ACC112 (cell line): Measurements from ENCODE around the gene COL4A3.

Source experiments
- H2AFZ ChIP-seq: fragments of 200-600 bp; sonication (generic); one replicate; pipeline ENCODE4 v1.6.0; 2017; ENCODE audit warnings: antibody characterized with exemption, low read length; ENCODE audit not compliant: unreplicated experiment
- H3K27ac ChIP-seq: fragments of 200-600 bp; sonication (generic); 2 replicates; pipeline ENCODE4 v1.5.1; 2014; ENCODE audit warnings: low read depth, mild to moderate bottlenecking, antibody characterized with exemption, low read length, moderate library complexity
- H3K27me3 ChIP-seq: fragments of 200-600 bp; sonication (generic); 2 replicates; pipeline ENCODE4 v1.6.1; 2014; ENCODE audit warnings: mild to moderate bottlenecking, antibody characterized with exemption, low read length, moderate library complexity, mixed read lengths; ENCODE audit not compliant: insufficient read depth
- H3K36me3 ChIP-seq: fragments of 200-600 bp; sonication (generic); 2 replicates; pipeline ENCODE4 v1.6.1; 2016; ENCODE audit warnings: mild to moderate bottlenecking, antibody characterized with exemption, low read length, moderate library complexity, mixed read lengths; ENCODE audit not compliant: insufficient read depth
- H3K4me1 ChIP-seq: fragments of 200-600 bp; sonication (generic); one replicate; pipeline ENCODE4 v1.6.1; 2016; ENCODE audit warnings: low read length, mixed read lengths; ENCODE audit not compliant: insufficient read depth, unreplicated experiment, control insufficient read depth
- H3K4me3 ChIP-seq: fragments of 200-600 bp; sonication (generic); 2 replicates; pipeline ENCODE4 v1.5.1; 2014; ENCODE audit warnings: mild to moderate bottlenecking, low read depth, low read length
- H3K79me2 ChIP-seq: fragments of 200-600 bp; sonication (generic); one replicate; pipeline ENCODE4 v1.6.0; 2016; ENCODE audit warnings: low read length; ENCODE audit not compliant: control insufficient read depth, unreplicated experiment, insufficient read depth

Gene COL4A3

GRCh38 chr2:227287771-227288170 lies 123.3 kb downstream of the COL4A3 start:
- Histone ChIP-seq H3K27ac (no peak overlapping the region), H2AFZ (no peak overlapping the region), H3K36me3 (no peaks in the 10 kb centered on the region), H3K4me3 (no peak overlapping the region), H3K79me2 (no peaks in the 10 kb centered on the region), H3K27me3 (no peaks in the 10 kb centered on the region), H3K4me1 (no peaks in the 10 kb centered on the region)

GRCh38 chr2:227292314-227292713 lies 127.9 kb downstream of the COL4A3 start:
- H3K36me3 ChIP-seq: no peaks in the 10 kb centered on the region
- H3K27ac ChIP-seq: no peak overlapping the region
- H2AFZ ChIP-seq: no peak overlapping the region
- H3K4me3 ChIP-seq: no peak overlapping the region
- no peaks in the 10 kb centered on the region for H3K27me3 ChIP-seq
- no peaks in the 10 kb centered on the region for H3K4me1 ChIP-seq
- no peaks in the 10 kb centered on the region for H3K79me2 ChIP-seq

GRCh38 chr2:227293531-227293930 lies 129.1 kb downstream of the COL4A3 start:
- Histone ChIP-seq H3K27me3 (no peaks in the 10 kb centered on the region), H3K4me1 (no peaks in the 10 kb centered on the region), H3K4me3 (no peak overlapping the region), H3K79me2 (no peaks in the 10 kb centered on the region), H3K27ac (no peak overlapping the region), H3K36me3 (no peaks in the 10 kb centered on the region), H2AFZ (no peak overlapping the region)

- no peak overlapping the region for H3K4me3 ChIP-seq
- H3K79me2 ChIP-seq: no peaks in the 10 kb centered on the region
- no peaks in the 10 kb centered on the region for H3K27me3 ChIP-seq
- no peak overlapping the region for H2AFZ ChIP-seq
- H3K27ac ChIP-seq: no peak overlapping the region
- H3K36me3 ChIP-seq: no peaks in the 10 kb centered on the region
- H3K4me1 ChIP-seq: no peaks in the 10 kb centered on the region
These were observed 131.4 kb downstream of the COL4A3 start for GRCh38 chr2:227295806-227296205.

GRCh38 chr2:227296671-227297405 lies 132.4 kb downstream of the COL4A3 start:
- no peak overlapping the region for H3K4me3 ChIP-seq
- H3K4me1 ChIP-seq: no peaks in the 10 kb centered on the region
- H3K27me3 ChIP-seq: no peaks in the 10 kb centered on the region
- no peak overlapping the region for H3K27ac ChIP-seq
- H3K79me2 ChIP-seq: no peaks in the 10 kb centered on the region
- H3K36me3 ChIP-seq: no peaks in the 10 kb centered on the region
- no peak overlapping the region for H2AFZ ChIP-seq

GRCh38 chr2:227301523-227301922 lies 137.1 kb downstream of the COL4A3 start:
- H3K79me2 ChIP-seq: no peaks in the 10 kb centered on the region
- no peaks in the 10 kb centered on the region for H3K4me1 ChIP-seq
- no peak overlapping the region for H3K27ac ChIP-seq
- H3K4me3 ChIP-seq: no peak overlapping the region
- H2AFZ ChIP-seq: no peak overlapping the region
- no peaks in the 10 kb centered on the region for H3K36me3 ChIP-seq
- H3K27me3 ChIP-seq: no peaks in the 10 kb centered on the region

GRCh38 chr2:227308784-227309183 lies 144.4 kb downstream of the COL4A3 start:
- no peaks in the 10 kb centered on the region for H3K36me3 ChIP-seq
- no peak overlapping the region for H2AFZ ChIP-seq
- no peaks in the 10 kb centered on the region for H3K4me1 ChIP-seq
- H3K79me2 ChIP-seq: no peaks in the 10 kb centered on the region
- no peak overlapping the region for H3K27ac ChIP-seq
- no peak overlapping the region for H3K4me3 ChIP-seq
- H3K27me3 ChIP-seq: no peaks in the 10 kb centered on the region

- Histone ChIP-seq H3K4me1 (no peaks in the 10 kb centered on the region), H3K4me3 (no peak overlapping the region), H3K27me3 (no peaks in the 10 kb centered on the region), H3K27ac (no peak overlapping the region), H2AFZ (no peak overlapping the region), H3K36me3 (no peaks in the 10 kb centered on the region), H3K79me2 (no peaks in the 10 kb centered on the region)
These were observed 146.3 kb downstream of the COL4A3 start for GRCh38 chr2:227310756-227311110.

- no peaks in the 10 kb centered on the region for H3K79me2 ChIP-seq
- no peaks in the 10 kb centered on the region for H3K27me3 ChIP-seq
- H3K4me1 ChIP-seq: no peaks in the 10 kb centered on the region
- H2AFZ ChIP-seq: no peak overlapping the region
- no peaks in the 10 kb centered on the region for H3K36me3 ChIP-seq
- no peak overlapping the region for H3K27ac ChIP-seq
- no peak overlapping the region for H3K4me3 ChIP-seq
These were observed 147.6 kb downstream of the COL4A3 start for GRCh38 chr2:227311861-227312506.

- no peaks in the 10 kb centered on the region for H3K4me1 ChIP-seq
- no peak overlapping the region for H3K4me3 ChIP-seq
- H3K36me3 ChIP-seq: no peaks in the 10 kb centered on the region
- no peaks in the 10 kb centered on the region for H3K79me2 ChIP-seq
- H2AFZ ChIP-seq: no peak overlapping the region
- no peaks in the 10 kb centered on the region for H3K27me3 ChIP-seq
- H3K27ac ChIP-seq: no peak overlapping the region
These were observed 148.2 kb downstream of the COL4A3 start for GRCh38 chr2:227312579-227312978.

GRCh38 chr2:227313310-227313709 lies 148.9 kb downstream of the COL4A3 start:
- Histone ChIP-seq H3K27ac (no peak overlapping the region), H3K4me3 (no peak overlapping the region), H3K4me1 (no peaks in the 10 kb centered on the region), H3K36me3 (no peaks in the 10 kb centered on the region), H3K79me2 (no peaks in the 10 kb centered on the region), H3K27me3 (no peaks in the 10 kb centered on the region), H2AFZ (no peak overlapping the region)
